H9 (cell line): ENCODE results near the gene SDR42E2. TPM values are rescaled to one million over a fixed set of nuclear protein-coding genes. Genes with fewer than 3 reads are reported as not detected.

Experiments used
- DNase-seq: peaks from one replicate; pipeline ENCODE4 v3.0.0-alpha.2; 2017
- H2AFZ ChIP-seq: one replicate; pipeline ENCODE4 v1.6.1; 2013; ENCODE audit warnings: mild to moderate bottlenecking, low read length, control low read depth, moderate library complexity
- H2AK5ac ChIP-seq: 2 replicates; pipeline ENCODE4 v1.6.1; 2013; ENCODE audit warnings: low read length, control low read depth, mixed read lengths; ENCODE audit not compliant: insufficient read length
- H2BK120ac ChIP-seq: one replicate; pipeline ENCODE4 v1.6.1; 2013; ENCODE audit warnings: low read depth, mild to moderate bottlenecking, low read length, control low read depth, inconsistent platforms; ENCODE audit not compliant: poor library complexity, severe bottlenecking
- H2BK12ac ChIP-seq: 2 replicates; pipeline ENCODE4 v1.6.1; 2013; ENCODE audit warnings: low read length, control low read depth, mixed read lengths, low read depth; ENCODE audit not compliant: insufficient read length
- H2BK15ac ChIP-seq: 2 replicates; pipeline ENCODE4 v1.6.1; 2013; ENCODE audit warnings: low read depth, low read length, control low read depth
- H2BK20ac ChIP-seq: one replicate; pipeline ENCODE4 v1.6.1; 2013; ENCODE audit warnings: low read depth, mild to moderate bottlenecking, low read length, control low read depth, inconsistent platforms; ENCODE audit not compliant: poor library complexity, severe bottlenecking
- H2BK5ac ChIP-seq: 2 replicates; pipeline ENCODE4 v1.6.1; 2013; ENCODE audit warnings: low read length, control low read depth, mixed read lengths; ENCODE audit not compliant: insufficient read length
- H3K14ac ChIP-seq: 2 replicates; pipeline ENCODE4 v1.6.1; 2013; ENCODE audit warnings: low read length, control low read depth; ENCODE audit not compliant: insufficient read depth
- H3K18ac ChIP-seq: 2 replicates; pipeline ENCODE4 v1.6.1; 2013; ENCODE audit warnings: low read depth, mild to moderate bottlenecking, mixed read lengths, low read length, control low read depth; ENCODE audit not compliant: insufficient read length
- H3K23ac ChIP-seq: 2 replicates; pipeline ENCODE4 v1.6.1; 2013; ENCODE audit warnings: low read length, control low read depth, mixed read lengths, low read depth; ENCODE audit not compliant: insufficient read length
- H3K23me2 ChIP-seq: 2 replicates; pipeline ENCODE4 v1.6.1; 2013; ENCODE audit warnings: low read depth, mild to moderate bottlenecking, mixed read lengths, low read length, control low read depth; ENCODE audit not compliant: insufficient read length, poor library complexity, severe bottlenecking
- H3K27ac ChIP-seq: 2 replicates; pipeline ENCODE4 v1.5.1; 2013; ENCODE audit warnings: low read length, control low read depth, mixed read lengths, low read depth; ENCODE audit not compliant: insufficient read length
- H3K27me3 ChIP-seq: 2 replicates; pipeline ENCODE4 v1.6.1; 2013; ENCODE audit warnings: low read length, control low read depth, inconsistent platforms; ENCODE audit not compliant: insufficient read depth
- H3K4ac ChIP-seq: 2 replicates; pipeline ENCODE4 v1.6.1; 2013; ENCODE audit warnings: low read depth, mild to moderate bottlenecking, control low read depth, inconsistent platforms, low read length, moderate library complexity
- H3K4me1 ChIP-seq: 2 replicates; pipeline ENCODE4 v1.6.1; 2013; ENCODE audit warnings: low read length, control low read depth, inconsistent platforms; ENCODE audit not compliant: insufficient read depth
- H3K4me2 ChIP-seq: 2 replicates; pipeline ENCODE4 v1.6.1; 2013; ENCODE audit warnings: low read length, control low read depth, mixed read lengths; ENCODE audit not compliant: insufficient read length, insufficient read depth
- H3K56ac ChIP-seq: 2 replicates; pipeline ENCODE4 v1.6.1; 2013; ENCODE audit warnings: low read depth, mild to moderate bottlenecking, mixed read lengths, low read length, control low read depth; ENCODE audit not compliant: insufficient read length
- H3K79me1 ChIP-seq: 2 replicates; pipeline ENCODE4 v1.6.1; 2013; ENCODE audit warnings: low read depth, mild to moderate bottlenecking, moderate library complexity, low read length, control low read depth, inconsistent platforms; ENCODE audit not compliant: insufficient read depth, poor library complexity, severe bottlenecking
- H3K79me2 ChIP-seq: 2 replicates; pipeline ENCODE4 v1.6.1; 2013; ENCODE audit warnings: low read length, control low read depth, inconsistent platforms; ENCODE audit not compliant: insufficient read depth
- H3K9ac ChIP-seq: 2 replicates; pipeline ENCODE4 v1.6.1; 2013; ENCODE audit warnings: low read length, control low read depth, mixed read lengths; ENCODE audit not compliant: insufficient read length; ENCODE audit errors: extremely low read depth
- H3K9me3 ChIP-seq: one replicate; pipeline ENCODE4 v1.6.1; 2013; ENCODE audit warnings: low read depth, low read length, inconsistent platforms; ENCODE audit not compliant: control insufficient read depth
- H3T11ph ChIP-seq: one replicate; pipeline ENCODE4 v1.6.1; 2013; ENCODE audit warnings: mild to moderate bottlenecking, low read length, control low read depth, inconsistent platforms
- H4K20me1 ChIP-seq: one replicate; pipeline ENCODE4 v1.6.1; 2013; ENCODE audit not compliant: control insufficient read depth, insufficient read length, insufficient read depth
- H4K5ac ChIP-seq: 2 replicates; pipeline ENCODE4 v1.6.1; 2013; ENCODE audit warnings: low read depth, mild to moderate bottlenecking, mixed read lengths, low read length, control low read depth; ENCODE audit not compliant: insufficient read length
- H4K8ac ChIP-seq: replicated peaks from 2 replicates; pipeline ENCODE4 v1.6.1; 2013; ENCODE audit warnings: low read length, control low read depth, mixed read lengths, low read depth; ENCODE audit not compliant: insufficient read length
- H4K91ac ChIP-seq: 2 replicates; pipeline ENCODE4 v1.6.1; 2013; ENCODE audit warnings: low read depth, mild to moderate bottlenecking, moderate library complexity, mixed read lengths, low read length, control low read depth; ENCODE audit not compliant: insufficient read length
- H3K27ac Mint-ChIP-seq, 3 experiments: 2 replicates in 2 of 3; 3 replicates in 1 of 3; pipeline ENCODE4 v1.8.0; 2020 to 2021; ENCODE audit warnings: mixed read lengths in 3 of 3, mild to moderate bottlenecking in 1 of 3, moderate library complexity in 1 of 3
- H3K27me3 Mint-ChIP-seq: 2 replicates; pipeline ENCODE4 v1.8.0; 2021; ENCODE audit warnings: low read depth, mild to moderate bottlenecking, moderate library complexity, mixed read lengths
- H3K36me3 Mint-ChIP-seq, 3 experiments: 2 replicates in 2 of 3; 3 replicates in 1 of 3; pipeline ENCODE4 v1.8.0; 2020 to 2021; ENCODE audit warnings: low read depth in 3 of 3, mixed read lengths in 3 of 3; ENCODE audit not compliant: insufficient read depth in 1 of 3
- H3K4me1 Mint-ChIP-seq, 2 experiments: 2 replicates each; pipeline ENCODE4 v1.8.0; 2020; ENCODE audit warnings: mixed read lengths in 2 of 2
- H3K4me3 Mint-ChIP-seq, 2 experiments: 2 replicates in 1 of 2; 3 replicates in 1 of 2; pipeline ENCODE4 v1.8.0; 2020 to 2021; ENCODE audit warnings: mild to moderate bottlenecking in 2 of 2, mixed read lengths in 2 of 2, moderate library complexity in 1 of 2
- H3K9me3 Mint-ChIP-seq, 2 experiments: 2 replicates in 1 of 2; 3 replicates in 1 of 2; pipeline ENCODE4 v1.8.0; 2020; ENCODE audit warnings: mild to moderate bottlenecking in 2 of 2, mixed read lengths in 2 of 2, moderate library complexity in 1 of 2
- WGBS: extraction: QIAGEN DNeasy Blood & Tissue Kit; methylation state at CpG from one replicate; pipeline ENCODE4 v1.1.7; 2013; ENCODE audit warnings: missing lambda C conversion rate, low lambda C conversion rate, mixed read lengths; ENCODE audit not compliant: insufficient read length; ENCODE audit errors: extremely low coverage; 5-methylcytosine and 5-hydroxymethylcytosine counted together
- long read RNA-seq: library from polyadenylated mRNA; unstranded; transcript quantifications from one replicate; pipeline ENCODE4 v2.0.0, GENCODE V29; 2020
- total RNA-seq: library from RNA; stranded (reverse); gene quantifications from 2 replicates; pipeline ENCODE4 v1.2.1, GENCODE V29; 2021
- TF ChIP-seq, protein P1 (sequence below): fragments of 200-600 bp; sonication (generic); conservative IDR thresholded peaks from 3 replicates; pipeline ENCODE4 v1.8.0; 2021; ENCODE audit warnings: antibody characterized with exemption, mild to moderate bottlenecking

Gene SDR42E2
- 0.09 TPM in 1 of 2 replicates, not detected in the other for total RNA-seq
- long read RNA-seq, partial matches to known transcripts = 0 of 1 reads
- long read RNA-seq, other reads (novel, unspliced or antisense) = 1 of 1 reads

DNA sequence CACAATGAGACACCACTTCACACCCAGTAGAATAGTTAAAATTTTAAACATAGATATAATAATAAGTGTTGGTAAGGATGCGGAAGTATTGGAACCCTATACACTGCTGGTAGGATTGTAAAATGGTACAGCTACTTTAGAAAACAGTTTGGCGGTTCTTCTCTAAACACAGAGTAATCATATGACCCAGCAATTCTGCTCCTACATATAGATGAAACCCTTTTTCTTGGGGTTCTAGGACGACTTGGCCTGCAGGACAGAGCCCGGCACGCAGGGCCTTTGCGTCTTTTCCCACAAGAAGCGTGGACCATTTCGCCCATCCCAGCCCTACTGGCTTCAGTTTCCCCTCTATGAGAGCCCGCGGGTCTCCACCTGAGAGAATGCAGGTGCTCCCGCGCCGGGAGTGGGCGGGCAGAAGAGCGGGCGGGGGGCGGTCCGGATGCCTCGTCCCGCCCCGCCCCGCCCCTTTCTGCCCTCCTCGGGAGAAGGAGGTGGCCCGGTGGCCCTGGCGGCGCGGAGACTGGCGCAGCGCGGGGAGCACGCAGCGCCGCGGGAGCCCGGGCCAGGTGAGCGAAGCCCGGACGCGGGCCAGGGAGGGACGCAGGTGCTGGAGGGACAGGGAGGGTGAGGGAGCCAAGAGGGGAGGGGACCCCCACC, at the start of gene SDR42E2:
Gene SDR42E2 (plus strand): TSS at position 508 of the 657 bp plus-strand sequence. CDS start 3,077 bp downstream, outside the sequence.
- Histone ChIP-seq H3K23ac (no peak within 1 kb of the TSS), H3T11ph (no peak within 1 kb of the TSS), H3K4me2 (peak within 1 kb of the TSS; percentile 40), H3K56ac (no peak within 1 kb of the TSS), H3K14ac (0 out of 2 replicates have a peak within 1 kb of the TSS, but pooled peaks have one; percentile 71), H4K91ac (no peak within 1 kb of the TSS), H4K20me1 (no peaks in the 10 kb centered on the region), H4K8ac (no peak within 1 kb of the TSS), H3K4me1 (no peaks in the 10 kb centered on the region), H3K79me2 (no peaks in the 10 kb centered on the region), H2BK5ac (no peak within 1 kb of the TSS), H2BK12ac (no peak within 1 kb of the TSS), H2BK15ac (no peak within 1 kb of the TSS), H3K9ac (no peak within 1 kb of the TSS), H4K5ac (no peak within 1 kb of the TSS), H3K27ac (no peak within 1 kb of the TSS), H2AFZ (no peak within 1 kb of the TSS), H3K4ac (no peak within 1 kb of the TSS), H2BK120ac (no peak within 1 kb of the TSS), H3K18ac (no peak within 1 kb of the TSS), H3K9me3 (no peaks in the 10 kb centered on the region), H3K79me1 (no peaks in the 10 kb centered on the region), H2BK20ac (no peak within 1 kb of the TSS), H2AK5ac (no peak within 1 kb of the TSS), H3K23me2 (no peaks in the 10 kb centered on the region), H3K27me3 (no peaks in the 10 kb centered on the region; the same call in 1 of the 2 replicates)
- peak within 1 kb of the TSS; percentile 54 to 76 for H3K4me3 Mint-ChIP-seq
- no CpG with 5 or more reads among the region's 40 CpGs for WGBS
- TF ChIP-seq, protein P1, sequence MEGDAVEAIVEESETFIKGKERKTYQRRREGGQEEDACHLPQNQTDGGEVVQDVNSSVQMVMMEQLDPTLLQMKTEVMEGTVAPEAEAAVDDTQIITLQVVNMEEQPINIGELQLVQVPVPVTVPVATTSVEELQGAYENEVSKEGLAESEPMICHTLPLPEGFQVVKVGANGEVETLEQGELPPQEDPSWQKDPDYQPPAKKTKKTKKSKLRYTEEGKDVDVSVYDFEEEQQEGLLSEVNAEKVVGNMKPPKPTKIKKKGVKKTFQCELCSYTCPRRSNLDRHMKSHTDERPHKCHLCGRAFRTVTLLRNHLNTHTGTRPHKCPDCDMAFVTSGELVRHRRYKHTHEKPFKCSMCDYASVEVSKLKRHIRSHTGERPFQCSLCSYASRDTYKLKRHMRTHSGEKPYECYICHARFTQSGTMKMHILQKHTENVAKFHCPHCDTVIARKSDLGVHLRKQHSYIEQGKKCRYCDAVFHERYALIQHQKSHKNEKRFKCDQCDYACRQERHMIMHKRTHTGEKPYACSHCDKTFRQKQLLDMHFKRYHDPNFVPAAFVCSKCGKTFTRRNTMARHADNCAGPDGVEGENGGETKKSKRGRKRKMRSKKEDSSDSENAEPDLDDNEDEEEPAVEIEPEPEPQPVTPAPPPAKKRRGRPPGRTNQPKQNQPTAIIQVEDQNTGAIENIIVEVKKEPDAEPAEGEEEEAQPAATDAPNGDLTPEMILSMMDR = no peak
- peak; percentile 84 for DNase-seq
- H3K27me3 Mint-ChIP-seq = peaks cover 59% of the 10 kb centered on the region
- H3K4me1 Mint-ChIP-seq = peaks cover 0 to 2% of the 10 kb centered on the region in 2 experiments; a peak in 1 of 4 replicates
- peaks cover 0 to 4% (median 0%) of the 10 kb centered on the region in 3 experiments; a peak in 3 of 7 replicates for H3K36me3 Mint-ChIP-seq
- H3K27ac Mint-ChIP-seq = no peak within 1 kb of the TSS
- H3K9me3 Mint-ChIP-seq = no peaks in the 10 kb centered on the region; a peak in 1 of 5 replicates
